Measurements from ENCODE around the gene MYCBPAP.

MYCBPAP gene

DNA sequence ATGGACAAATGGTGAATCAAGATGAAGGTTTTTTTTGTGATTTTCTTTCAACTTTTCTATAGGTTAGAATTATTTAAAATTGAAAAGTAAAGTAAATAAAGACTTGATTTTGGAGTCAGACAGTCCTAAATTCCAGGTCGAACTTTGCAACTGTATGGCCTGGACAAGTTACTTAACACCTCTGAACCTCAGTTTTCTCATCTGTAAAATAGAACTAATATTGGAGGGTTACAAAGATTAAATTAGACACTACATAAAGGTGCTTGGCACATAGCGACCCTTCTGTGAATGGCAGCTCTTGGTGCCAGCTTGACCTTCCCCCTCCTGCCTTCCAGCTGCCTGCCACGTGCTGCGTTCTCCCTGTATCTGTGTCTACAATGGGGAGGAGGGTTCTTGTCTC, 26.6 kb upstream of the MYCBPAP start:
- H3K4me3 ChIP-seq (ENCODE audit: low read length), result no peak overlapping the region
- H3K9me3 ChIP-seq (ENCODE audit: control insufficient read depth, low read depth, low read length), result no peaks in the 10 kb centered on the region
- peaks cover 24% of the 10 kb centered on the region for H3K36me3 ChIP-seq (ENCODE audit: control insufficient read depth, low read depth, low read length)
- H3K9ac ChIP-seq (ENCODE audit: low read length), result no peak overlapping the region
- no peaks in the 10 kb centered on the region for H3K4me1 ChIP-seq (ENCODE audit: control insufficient read depth, low read depth, low read length)
- H3K27me3 ChIP-seq (ENCODE audit: control insufficient read depth, insufficient read depth, low read length), result peaks cover 16% of the 10 kb centered on the region
- H3K27ac ChIP-seq (ENCODE audit: low read length), result no peak overlapping the region

DNA sequence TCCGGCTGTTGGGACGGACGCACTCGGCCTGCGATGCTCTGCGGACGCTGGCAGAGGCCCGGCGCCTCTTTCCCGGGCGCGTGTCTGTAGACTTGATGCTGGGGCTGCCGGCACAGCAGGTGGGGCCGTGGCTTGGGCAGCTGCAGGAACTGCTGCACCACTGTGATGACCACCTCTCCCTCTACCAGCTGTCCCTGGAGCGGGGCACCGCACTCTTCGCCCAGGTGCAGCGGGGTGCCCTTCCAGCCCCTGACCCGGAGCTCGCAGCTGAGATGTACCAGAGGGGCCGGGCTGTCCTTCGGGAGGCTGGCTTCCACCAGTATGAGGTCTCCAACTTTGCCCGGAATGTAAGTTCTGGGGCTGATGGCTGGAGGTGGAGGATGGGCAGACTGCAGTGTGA, 26.1 kb upstream of the MYCBPAP start:
- Histone ChIP-seq H3K4me1 (ENCODE audit: control insufficient read depth, low read depth, low read length) (no peaks in the 10 kb centered on the region), H3K9ac (ENCODE audit: low read length) (no peak overlapping the region), H3K9me3 (ENCODE audit: control insufficient read depth, low read depth, low read length) (no peaks in the 10 kb centered on the region), H3K36me3 (ENCODE audit: control insufficient read depth, low read depth, low read length) (peaks cover 24% of the 10 kb centered on the region), H3K27me3 (ENCODE audit: control insufficient read depth, insufficient read depth, low read length) (peaks cover 12% of the 10 kb centered on the region), H3K4me3 (ENCODE audit: low read length) (no peak overlapping the region), H3K27ac (ENCODE audit: low read length) (no peak overlapping the region)

DNA sequence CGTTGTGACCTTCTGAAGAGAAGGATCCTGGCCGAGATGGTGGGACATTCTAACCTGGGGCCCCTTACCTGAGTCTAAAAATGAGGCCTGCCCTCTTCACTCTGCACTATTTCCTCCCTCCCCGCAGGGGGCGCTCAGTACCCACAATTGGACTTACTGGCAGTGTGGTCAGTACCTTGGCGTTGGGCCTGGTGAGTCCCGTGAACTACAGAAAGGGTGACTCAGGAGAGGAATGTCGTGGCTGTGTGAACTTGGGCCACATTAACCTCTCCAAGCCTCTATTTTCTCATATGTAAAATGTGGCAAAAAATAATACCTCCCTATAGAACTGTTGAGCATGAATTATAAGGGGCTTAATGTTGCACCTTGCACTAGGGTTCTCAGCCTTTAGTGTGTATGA, 25.7 kb upstream of the MYCBPAP start:
- Histone ChIP-seq H3K9me3 (ENCODE audit: control insufficient read depth, low read depth, low read length) (no peaks in the 10 kb centered on the region), H3K4me1 (ENCODE audit: control insufficient read depth, low read depth, low read length) (no peaks in the 10 kb centered on the region), H3K9ac (ENCODE audit: low read length) (no peak overlapping the region), H3K27ac (ENCODE audit: low read length) (no peak overlapping the region), H3K27me3 (ENCODE audit: control insufficient read depth, insufficient read depth, low read length) (peaks cover 9% of the 10 kb centered on the region), H3K36me3 (ENCODE audit: control insufficient read depth, low read depth, low read length) (peaks cover 24% of the 10 kb centered on the region), H3K4me3 (ENCODE audit: low read length) (no peak overlapping the region)

GRCh38 chr17:50483266-50483665, 25.0 kb upstream of the MYCBPAP start:
- Histone ChIP-seq H3K36me3 (ENCODE audit: control insufficient read depth, low read depth, low read length) (peaks cover 24% of the 10 kb centered on the region), H3K4me1 (ENCODE audit: control insufficient read depth, low read depth, low read length) (no peaks in the 10 kb centered on the region), H3K9ac (ENCODE audit: low read length) (no peak overlapping the region), H3K9me3 (ENCODE audit: control insufficient read depth, low read depth, low read length) (no peaks in the 10 kb centered on the region), H3K27ac (ENCODE audit: low read length) (no peak overlapping the region), H3K4me3 (ENCODE audit: low read length) (no peak overlapping the region), H3K27me3 (ENCODE audit: control insufficient read depth, insufficient read depth, low read length) (peaks cover 1% of the 10 kb centered on the region)

- H3K4me1 ChIP-seq (ENCODE audit: control insufficient read depth, low read depth, low read length), result no peaks in the 10 kb centered on the region
- no peak overlapping the region for H3K27ac ChIP-seq (ENCODE audit: low read length)
- H3K36me3 ChIP-seq (ENCODE audit: control insufficient read depth, low read depth, low read length), result peaks cover 24% of the 10 kb centered on the region
- no peak overlapping the region for H3K9ac ChIP-seq (ENCODE audit: low read length)
- H3K9me3 ChIP-seq (ENCODE audit: control insufficient read depth, low read depth, low read length), result no peaks in the 10 kb centered on the region
- no peaks in the 10 kb centered on the region for H3K27me3 ChIP-seq (ENCODE audit: control insufficient read depth, insufficient read depth, low read length)
- no peak overlapping the region for H3K4me3 ChIP-seq (ENCODE audit: low read length)
These were observed 23.7 kb upstream of the MYCBPAP start for GRCh38 chr17:50484386-50485155.

DNA sequence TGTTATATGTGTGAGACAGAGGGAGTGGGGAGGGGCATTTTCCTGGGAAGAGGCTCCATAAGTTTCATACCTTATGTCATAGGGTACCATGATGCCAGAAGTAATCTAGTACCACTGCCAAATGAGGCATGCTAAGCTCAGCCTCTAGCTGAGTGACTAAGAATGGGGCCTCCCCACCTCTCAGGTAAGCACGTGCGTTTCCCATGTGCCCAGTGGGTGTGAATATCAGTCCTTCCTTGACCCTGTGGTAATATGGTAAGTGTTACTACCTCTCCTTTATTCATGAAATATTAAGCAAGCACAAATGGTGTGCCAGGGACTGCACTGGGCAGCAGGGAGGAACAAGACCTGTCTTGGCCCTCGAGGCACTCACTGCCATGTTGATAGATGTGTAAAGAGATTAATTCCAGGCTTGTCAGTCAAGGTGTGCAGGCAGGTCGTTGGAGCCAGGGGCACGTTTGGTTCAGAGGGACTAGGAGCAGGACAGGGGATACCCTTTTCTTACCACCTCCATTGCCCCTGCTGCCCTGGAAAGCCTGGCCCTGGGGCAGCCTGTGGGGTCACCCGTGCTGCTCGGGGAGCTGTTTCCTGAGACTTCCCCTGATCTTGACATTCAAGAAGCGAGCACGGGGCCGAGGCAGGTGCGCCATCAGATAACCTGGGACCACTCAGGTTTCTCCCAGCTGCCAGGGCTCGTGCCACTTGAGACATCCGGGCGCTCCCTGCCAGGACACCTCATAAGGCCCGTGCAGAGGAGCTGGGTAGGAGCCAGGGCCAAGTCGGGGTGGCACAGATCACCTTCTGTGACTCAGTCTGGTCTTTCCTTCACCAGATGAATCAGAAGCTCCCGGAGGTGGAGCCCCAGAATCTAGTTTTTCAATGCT, 20.8 kb upstream of the MYCBPAP start:
- H3K4me1 ChIP-seq (ENCODE audit: control insufficient read depth, low read depth, low read length), result no peaks in the 10 kb centered on the region
- H3K4me3 ChIP-seq (ENCODE audit: low read length), result no peak overlapping the region
- H3K36me3 ChIP-seq (ENCODE audit: control insufficient read depth, low read depth, low read length), result peaks cover 19% of the 10 kb centered on the region
- no peak overlapping the region for H3K9ac ChIP-seq (ENCODE audit: low read length)
- H3K27ac ChIP-seq (ENCODE audit: low read length), result no peak overlapping the region
- no peaks in the 10 kb centered on the region for H3K9me3 ChIP-seq (ENCODE audit: control insufficient read depth, low read depth, low read length)
- no peaks in the 10 kb centered on the region for H3K27me3 ChIP-seq (ENCODE audit: control insufficient read depth, insufficient read depth, low read length)

DNA sequence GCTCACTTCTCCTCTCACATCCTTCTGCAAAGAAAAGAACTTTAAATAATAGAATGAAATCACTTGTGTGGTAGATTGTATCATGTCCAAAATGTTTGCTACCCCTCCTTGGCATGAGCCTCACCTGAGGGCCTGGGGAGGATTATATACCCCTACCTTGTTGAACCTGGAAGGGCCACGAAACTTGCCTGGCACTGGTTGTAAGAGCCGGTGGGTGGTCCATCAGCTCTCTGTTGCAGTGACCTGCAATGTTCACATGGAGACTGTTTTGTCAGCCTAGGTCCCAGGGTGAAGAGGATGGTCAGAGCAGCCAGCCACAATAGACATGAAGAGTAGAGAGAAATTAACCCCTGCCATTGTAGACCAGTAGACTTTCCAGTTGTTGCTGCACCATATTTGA, 19.4 kb upstream of the MYCBPAP start:
- Histone ChIP-seq H3K4me3 (ENCODE audit: low read length) (no peak overlapping the region), H3K36me3 (ENCODE audit: control insufficient read depth, low read depth, low read length) (peaks cover 13% of the 10 kb centered on the region), H3K9ac (ENCODE audit: low read length) (no peak overlapping the region), H3K27me3 (ENCODE audit: control insufficient read depth, insufficient read depth, low read length) (no peaks in the 10 kb centered on the region), H3K4me1 (ENCODE audit: control insufficient read depth, low read depth, low read length) (no peaks in the 10 kb centered on the region), H3K27ac (ENCODE audit: low read length) (no peak overlapping the region), H3K9me3 (ENCODE audit: control insufficient read depth, low read depth, low read length) (no peaks in the 10 kb centered on the region)

DNA sequence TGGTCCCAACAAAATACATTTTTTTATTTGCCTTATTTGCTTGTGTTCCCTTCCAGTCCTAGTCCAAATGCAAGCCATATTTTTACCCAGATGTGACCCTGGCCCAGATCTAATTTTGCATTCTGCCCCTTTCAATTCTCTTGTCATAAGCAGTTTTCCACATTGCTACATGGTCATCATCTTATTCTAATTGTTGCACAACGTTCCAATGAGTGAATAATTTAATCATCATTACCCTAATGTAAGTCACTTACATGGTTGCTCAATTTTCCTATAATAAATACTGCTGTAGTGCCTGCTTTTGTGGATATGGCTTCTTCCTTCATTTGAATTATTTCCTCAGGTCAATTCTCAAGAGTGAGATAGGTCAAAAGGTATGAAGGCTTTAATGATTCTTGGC, 16.7 kb upstream of the MYCBPAP start:
- no peaks in the 10 kb centered on the region for H3K4me1 ChIP-seq (ENCODE audit: control insufficient read depth, low read depth, low read length)
- no peaks in the 10 kb centered on the region for H3K27me3 ChIP-seq (ENCODE audit: control insufficient read depth, insufficient read depth, low read length)
- H3K4me3 ChIP-seq (ENCODE audit: low read length), result no peak overlapping the region
- H3K27ac ChIP-seq (ENCODE audit: low read length), result no peak overlapping the region
- H3K9me3 ChIP-seq (ENCODE audit: control insufficient read depth, low read depth, low read length), result no peaks in the 10 kb centered on the region
- no peak overlapping the region for H3K9ac ChIP-seq (ENCODE audit: low read length)
- no peaks in the 10 kb centered on the region for H3K36me3 ChIP-seq (ENCODE audit: control insufficient read depth, low read depth, low read length)

- Histone ChIP-seq H3K9ac (ENCODE audit: low read length) (no peak overlapping the region), H3K27me3 (ENCODE audit: control insufficient read depth, insufficient read depth, low read length) (no peaks in the 10 kb centered on the region), H3K36me3 (ENCODE audit: control insufficient read depth, low read depth, low read length) (no peaks in the 10 kb centered on the region), H3K9me3 (ENCODE audit: control insufficient read depth, low read depth, low read length) (no peaks in the 10 kb centered on the region), H3K4me1 (ENCODE audit: control insufficient read depth, low read depth, low read length) (no peaks in the 10 kb centered on the region), H3K27ac (ENCODE audit: low read length) (no peak overlapping the region), H3K4me3 (ENCODE audit: low read length) (no peak overlapping the region)
These were observed 16.0 kb upstream of the MYCBPAP start for GRCh38 chr17:50492214-50492613.

- Histone ChIP-seq H3K4me3 (ENCODE audit: low read length) (no peak overlapping the region), H3K9me3 (ENCODE audit: control insufficient read depth, low read depth, low read length) (no peaks in the 10 kb centered on the region), H3K36me3 (ENCODE audit: control insufficient read depth, low read depth, low read length) (no peaks in the 10 kb centered on the region), H3K27ac (ENCODE audit: low read length) (no peak overlapping the region), H3K4me1 (ENCODE audit: control insufficient read depth, low read depth, low read length) (no peaks in the 10 kb centered on the region), H3K9ac (ENCODE audit: low read length) (no peak overlapping the region), H3K27me3 (ENCODE audit: control insufficient read depth, insufficient read depth, low read length) (no peaks in the 10 kb centered on the region)
These were observed 14.5 kb upstream of the MYCBPAP start for GRCh38 chr17:50493744-50494143.

GRCh38 chr17:50495217-50495823, 12.9 kb upstream of the MYCBPAP start:
- Histone ChIP-seq H3K9me3 (ENCODE audit: control insufficient read depth, low read depth, low read length) (no peaks in the 10 kb centered on the region), H3K4me1 (ENCODE audit: control insufficient read depth, low read depth, low read length) (no peaks in the 10 kb centered on the region), H3K9ac (ENCODE audit: low read length) (no peak overlapping the region)

More at GRCh38 chr17:50495217-50495823, 12.9 kb upstream of the MYCBPAP start:
- no peak overlapping the region for H3K27ac ChIP-seq (ENCODE audit: low read length)
- no peaks in the 10 kb centered on the region for H3K27me3 ChIP-seq (ENCODE audit: control insufficient read depth, insufficient read depth, low read length)
- no peak overlapping the region for H3K4me3 ChIP-seq (ENCODE audit: low read length)
- H3K36me3 ChIP-seq (ENCODE audit: control insufficient read depth, low read depth, low read length), result no peaks in the 10 kb centered on the region
